Neural cell (in vitro differentiated cells): ENCODE results near the gene TPST2. TPM values are rescaled to one million over a fixed set of nuclear protein-coding genes. Genes with fewer than 3 reads are reported as not detected.

Experiments used
- H2AFZ ChIP-seq: fragments of 200-600, 300-800 bp; sonication (generic), shearing (Covaris generic); 2 replicates; pipeline ENCODE4 v1.6.0; 2014; ENCODE audit warnings: low read depth, mild to moderate bottlenecking, antibody characterized with exemption, low read length, moderate library complexity
- H3F3A ChIP-seq: fragments of 200-600 bp; shearing (Covaris generic); 2 replicates; pipeline ENCODE4 v1.6.1; 2016; ENCODE audit warnings: mild to moderate bottlenecking, moderate library complexity, mixed read lengths, antibody characterized with exemption, low read length; ENCODE audit not compliant: insufficient read depth, poor library complexity, severe bottlenecking
- H3K27ac ChIP-seq: fragments of 200-600, 300-800 bp; sonication (generic), shearing (Covaris generic); 2 replicates; pipeline ENCODE4 v1.5.1; 2014; ENCODE audit warnings: mild to moderate bottlenecking, low read length, moderate library complexity
- H3K27me3 ChIP-seq: fragments of 300-800, 200-600 bp; sonication (generic), shearing (Covaris generic); 2 replicates; pipeline ENCODE4 v1.6.0; 2014; ENCODE audit warnings: mild to moderate bottlenecking, low read depth, low read length, moderate library complexity; ENCODE audit not compliant: insufficient read depth
- H3K36me3 ChIP-seq: fragments of 300-800, 200-600 bp; sonication (generic), shearing (Covaris generic); 2 replicates; pipeline ENCODE4 v1.5.1; 2014; ENCODE audit warnings: mild to moderate bottlenecking, antibody characterized with exemption, low read length, moderate library complexity; ENCODE audit not compliant: insufficient read depth
- H3K4me2 ChIP-seq: fragments of 300-800, 200-600 bp; sonication (generic), shearing (Covaris generic); 2 replicates; pipeline ENCODE4 v1.6.0; 2014; ENCODE audit warnings: mild to moderate bottlenecking, low read length
- H3K4me3 ChIP-seq: fragments of 300-800, 200-600 bp; sonication (generic), shearing (Covaris generic); 2 replicates; pipeline ENCODE4 v1.5.1; 2014; ENCODE audit warnings: mild to moderate bottlenecking, low read length, moderate library complexity
- H3K79me2 ChIP-seq: fragments of 200-600 bp; shearing (Covaris generic); replicated peaks from 2 replicates; pipeline ENCODE4 v1.6.0; 2014; ENCODE audit warnings: mild to moderate bottlenecking, low read length, moderate library complexity; ENCODE audit not compliant: insufficient read depth
- H3K9ac ChIP-seq: fragments of 300-800, 200-600 bp; sonication (generic), shearing (Covaris generic); 2 replicates; pipeline ENCODE4 v1.6.1; 2016; ENCODE audit warnings: mild to moderate bottlenecking, low read length, mixed read lengths
- H3K9me2 ChIP-seq: fragments of 200-600 bp; shearing (Covaris generic); 2 replicates; pipeline ENCODE4 v1.6.1; 2016; ENCODE audit warnings: mild to moderate bottlenecking, low read length, mixed read lengths; ENCODE audit not compliant: insufficient read depth
- H3K9me3 ChIP-seq: fragments of 200-600, 300-800 bp; sonication (generic), shearing (Covaris generic); 2 replicates; pipeline ENCODE4 v1.6.1; 2016; ENCODE audit warnings: mild to moderate bottlenecking, mixed run types, low read length, moderate library complexity, mixed read lengths
- H4K20me1 ChIP-seq: fragments of 200-600 bp; shearing (Covaris generic); 2 replicates; pipeline ENCODE4 v1.6.1; 2016; ENCODE audit warnings: mild to moderate bottlenecking, mixed run types; ENCODE audit not compliant: insufficient read depth
- EP300 ChIP-seq: fragments of 450-650 bp; conservative IDR thresholded peaks from 2 replicates; pipeline ENCODE4 v1.6.1; 2014; ENCODE audit warnings: antibody characterized with exemption, mild to moderate bottlenecking, moderate library complexity; ENCODE audit not compliant: poor library complexity, severe bottlenecking
- EZH2 ChIP-seq: fragments of 200-600, 300-800 bp; shearing (Covaris generic), sonication (generic); IDR thresholded peaks from 2 replicates; pipeline ENCODE4 v1.6.1; 2014; ENCODE audit warnings: antibody characterized with exemption, low read length, borderline replicate concordance, mild to moderate bottlenecking; ENCODE audit not compliant: insufficient read depth, poor library complexity, severe bottlenecking
- MXI1 ChIP-seq: fragments of 450-650 bp; conservative IDR thresholded peaks from 2 replicates; pipeline ENCODE4 v1.6.1; 2014; ENCODE audit warnings: antibody characterized with exemption, mild to moderate bottlenecking; ENCODE audit not compliant: poor library complexity, severe bottlenecking
- POLR2AphosphoS5 ChIP-seq: IDR thresholded peaks from 2 replicates; pipeline ENCODE4 v1.6.1; 2012
- RAD21 ChIP-seq: fragments of 450-650 bp; conservative IDR thresholded peaks from 2 replicates; pipeline ENCODE4 v1.6.1; 2014; ENCODE audit warnings: antibody characterized with exemption, mild to moderate bottlenecking, moderate library complexity
- SMC3 ChIP-seq: fragments of 450-650 bp; conservative IDR thresholded peaks from 2 replicates; pipeline ENCODE4 v1.6.1; 2014; ENCODE audit warnings: antibody characterized with exemption, mild to moderate bottlenecking, moderate library complexity; ENCODE audit not compliant: poor library complexity
- TAF1 ChIP-seq: IDR thresholded peaks from 2 replicates; pipeline ENCODE4 v1.6.1; 2012; ENCODE audit warnings: low read depth
- polyA plus RNA-seq: library from polyadenylated mRNA; depleted of rRNA; stranded (reverse); fragments of >200 nt; gene quantifications from 2 replicates; pipeline ENCODE4 v1.2.3, GENCODE V29; 2014
- TF ChIP-seq, protein P1 (sequence below): IDR thresholded peaks from 2 replicates; pipeline ENCODE4 v1.6.1; 2012; ENCODE audit warnings: borderline replicate concordance
- TF ChIP-seq, protein P2 (sequence below): fragments of 450-650 bp; IDR thresholded peaks from 2 replicates; pipeline ENCODE4 v1.5.1; 2014; ENCODE audit warnings: antibody characterized with exemption, mild to moderate bottlenecking, moderate library complexity; ENCODE audit not compliant: poor library complexity, severe bottlenecking

TPST2 gene
- polyA plus RNA-seq, 1 donor from 2014 or later: 16.6 TPM

DNA sequence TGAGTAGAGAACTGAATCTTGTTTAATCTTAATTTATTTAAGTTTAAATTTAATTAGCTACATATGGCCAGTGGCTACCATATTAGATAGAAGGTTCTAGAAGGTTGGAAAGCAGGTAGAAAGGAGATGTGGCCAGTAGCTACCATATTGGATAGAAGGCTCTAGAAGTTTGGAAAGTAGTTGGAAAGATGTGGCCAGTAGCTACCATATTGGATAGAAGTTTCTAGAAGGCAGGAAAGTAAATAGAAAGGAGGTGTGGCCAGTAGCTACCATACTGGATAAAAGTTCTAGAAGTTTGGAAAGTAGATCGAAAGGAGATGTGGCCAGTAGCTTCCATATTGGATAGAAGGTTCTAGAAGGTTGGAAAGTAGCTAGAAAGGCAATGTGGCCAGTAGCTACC is 34.1 kb upstream of the TPST2 start:
- H3K4me3 ChIP-seq: no peak overlapping the region
- no peak overlapping the region for H2AFZ ChIP-seq
- H3K9me2 ChIP-seq: no peaks in the 10 kb centered on the region
- no peak overlapping the region for H3K4me2 ChIP-seq
- H3K27ac ChIP-seq: no peak overlapping the region
- no peak for TF ChIP-seq EZH2
- TF ChIP-seq POLR2AphosphoS5: no peak
- TF ChIP-seq, protein P1, sequence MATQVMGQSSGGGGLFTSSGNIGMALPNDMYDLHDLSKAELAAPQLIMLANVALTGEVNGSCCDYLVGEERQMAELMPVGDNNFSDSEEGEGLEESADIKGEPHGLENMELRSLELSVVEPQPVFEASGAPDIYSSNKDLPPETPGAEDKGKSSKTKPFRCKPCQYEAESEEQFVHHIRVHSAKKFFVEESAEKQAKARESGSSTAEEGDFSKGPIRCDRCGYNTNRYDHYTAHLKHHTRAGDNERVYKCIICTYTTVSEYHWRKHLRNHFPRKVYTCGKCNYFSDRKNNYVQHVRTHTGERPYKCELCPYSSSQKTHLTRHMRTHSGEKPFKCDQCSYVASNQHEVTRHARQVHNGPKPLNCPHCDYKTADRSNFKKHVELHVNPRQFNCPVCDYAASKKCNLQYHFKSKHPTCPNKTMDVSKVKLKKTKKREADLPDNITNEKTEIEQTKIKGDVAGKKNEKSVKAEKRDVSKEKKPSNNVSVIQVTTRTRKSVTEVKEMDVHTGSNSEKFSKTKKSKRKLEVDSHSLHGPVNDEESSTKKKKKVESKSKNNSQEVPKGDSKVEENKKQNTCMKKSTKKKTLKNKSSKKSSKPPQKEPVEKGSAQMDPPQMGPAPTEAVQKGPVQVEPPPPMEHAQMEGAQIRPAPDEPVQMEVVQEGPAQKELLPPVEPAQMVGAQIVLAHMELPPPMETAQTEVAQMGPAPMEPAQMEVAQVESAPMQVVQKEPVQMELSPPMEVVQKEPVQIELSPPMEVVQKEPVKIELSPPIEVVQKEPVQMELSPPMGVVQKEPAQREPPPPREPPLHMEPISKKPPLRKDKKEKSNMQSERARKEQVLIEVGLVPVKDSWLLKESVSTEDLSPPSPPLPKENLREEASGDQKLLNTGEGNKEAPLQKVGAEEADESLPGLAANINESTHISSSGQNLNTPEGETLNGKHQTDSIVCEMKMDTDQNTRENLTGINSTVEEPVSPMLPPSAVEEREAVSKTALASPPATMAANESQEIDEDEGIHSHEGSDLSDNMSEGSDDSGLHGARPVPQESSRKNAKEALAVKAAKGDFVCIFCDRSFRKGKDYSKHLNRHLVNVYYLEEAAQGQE: no peak
- TF ChIP-seq SMC3: no peak
- no peak for TF ChIP-seq MXI1
- TF ChIP-seq RAD21: no peak
- TF ChIP-seq EP300: no peak
- TF ChIP-seq TAF1: no peak
- TF ChIP-seq, protein P2, sequence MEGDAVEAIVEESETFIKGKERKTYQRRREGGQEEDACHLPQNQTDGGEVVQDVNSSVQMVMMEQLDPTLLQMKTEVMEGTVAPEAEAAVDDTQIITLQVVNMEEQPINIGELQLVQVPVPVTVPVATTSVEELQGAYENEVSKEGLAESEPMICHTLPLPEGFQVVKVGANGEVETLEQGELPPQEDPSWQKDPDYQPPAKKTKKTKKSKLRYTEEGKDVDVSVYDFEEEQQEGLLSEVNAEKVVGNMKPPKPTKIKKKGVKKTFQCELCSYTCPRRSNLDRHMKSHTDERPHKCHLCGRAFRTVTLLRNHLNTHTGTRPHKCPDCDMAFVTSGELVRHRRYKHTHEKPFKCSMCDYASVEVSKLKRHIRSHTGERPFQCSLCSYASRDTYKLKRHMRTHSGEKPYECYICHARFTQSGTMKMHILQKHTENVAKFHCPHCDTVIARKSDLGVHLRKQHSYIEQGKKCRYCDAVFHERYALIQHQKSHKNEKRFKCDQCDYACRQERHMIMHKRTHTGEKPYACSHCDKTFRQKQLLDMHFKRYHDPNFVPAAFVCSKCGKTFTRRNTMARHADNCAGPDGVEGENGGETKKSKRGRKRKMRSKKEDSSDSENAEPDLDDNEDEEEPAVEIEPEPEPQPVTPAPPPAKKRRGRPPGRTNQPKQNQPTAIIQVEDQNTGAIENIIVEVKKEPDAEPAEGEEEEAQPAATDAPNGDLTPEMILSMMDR: no peak
- H3K79me2 ChIP-seq: no peaks in the 10 kb centered on the region
- H3K27me3 ChIP-seq: no peaks in the 10 kb centered on the region
- H4K20me1 ChIP-seq: no peaks in the 10 kb centered on the region
- H3F3A ChIP-seq: no peaks in the 10 kb centered on the region
- no peaks in the 10 kb centered on the region for H3K36me3 ChIP-seq
- no peak overlapping the region for H3K9ac ChIP-seq
- H3K9me3 ChIP-seq: no peaks in the 10 kb centered on the region

- no peaks in the 10 kb centered on the region for H3K27me3 ChIP-seq
- no peaks in the 10 kb centered on the region for H3K79me2 ChIP-seq
- H2AFZ ChIP-seq: no peak within 1 kb of the TSS
- TF ChIP-seq EP300 (no peak), SMC3 (no peak), MXI1 (no peak), RAD21 (no peak), POLR2AphosphoS5 (no peak)
- TF ChIP-seq, protein P2: no peak
- H3K36me3 ChIP-seq: no peaks in the 10 kb centered on the region
- H3K9me3 ChIP-seq: no peaks in the 10 kb centered on the region
- H3F3A ChIP-seq: no peaks in the 10 kb centered on the region
- H3K9me2 ChIP-seq: no peaks in the 10 kb centered on the region
- H3K4me2 ChIP-seq: no peak within 1 kb of the TSS
- H4K20me1 ChIP-seq: no peaks in the 10 kb centered on the region
- no peak within 1 kb of the TSS for H3K4me3 ChIP-seq
- H3K27ac ChIP-seq: no peak within 1 kb of the TSS
- H3K9ac ChIP-seq: no peak within 1 kb of the TSS
Measured at GRCh38 chr22:26621663-26622062, 31.7 kb upstream of the TPST2 start, which contains the start of gene CRYBA4. Gene CRYBA4, plus strand, starts transcription at chr22:26621963. Its CDS starts 634 bp downstream, at chr22:26622597.
